HG02678 (cell line): ENCODE measurements around the gene CHRND.
A peak's percentile ranks its signal among the peaks of the same experiment; 100 is the strongest.

ENCODE experiments used
- ATAC-seq: cut with Tn5 transposase; IDR thresholded peaks from one replicate; pipeline ENCODE4 v1.9.1; 2021; ENCODE audit warnings: mild to moderate bottlenecking, moderate library complexity; ENCODE audit not compliant: unreplicated experiment

Gene CHRND

GRCh38 chr2:232541195-232541960 lies 15.4 kb downstream of the CHRND start:
- no peak for ATAC-seq

GRCh38 chr2:232541961-232542714 lies 16.2 kb downstream of the CHRND start:
- no peak for ATAC-seq

- ATAC-seq = no peak
Observed at GRCh38 chr2:232542715-232543467, 16.9 kb downstream of the CHRND start.

GRCh38 chr2:232543491-232543890 lies 17.5 kb downstream of the CHRND start:
- no peak for ATAC-seq

- no peak for ATAC-seq
Observed at GRCh38 chr2:232543928-232544631, 18.1 kb downstream of the CHRND start.

- no peak for ATAC-seq
Observed at GRCh38 chr2:232544674-232545073, 18.7 kb downstream of the CHRND start.

- no peak for ATAC-seq
Observed at GRCh38 chr2:232545511-232546375, 19.8 kb downstream of the CHRND start.

GRCh38 chr2:232547991-232548390 lies 22.0 kb downstream of the CHRND start:
- ATAC-seq = no peak

GRCh38 chr2:232549655-232550353 lies 23.8 kb downstream of the CHRND start:
- no peak for ATAC-seq

GRCh38 chr2:232550354-232551249 lies 24.6 kb downstream of the CHRND start, which contains the start of the genes EIF4E2 and TIGD1:
EIF4E2 (plus strand) TSS chr2:232550689; CDS start chr2:232550725, 36 bp downstream.
TIGD1 (minus strand) TSS chr2:232550557; CDS start chr2:232549882, 675 bp downstream.
- ATAC-seq = peak; percentile 93

- ATAC-seq = no peak
Observed at GRCh38 chr2:232551250-232551638, 25.3 kb downstream of the CHRND start.

- no peak for ATAC-seq
Observed at GRCh38 chr2:232551776-232552175, 25.8 kb downstream of the CHRND start.

- no peak for ATAC-seq
Observed at GRCh38 chr2:232556426-232556825, 30.5 kb downstream of the CHRND start.

- no peak for ATAC-seq
Observed at GRCh38 chr2:232562515-232563151, 36.7 kb downstream of the CHRND start.

GRCh38 chr2:232563580-232563979 lies 37.6 kb downstream of the CHRND start:
- ATAC-seq = no peak

- ATAC-seq = no peak
Observed at GRCh38 chr2:232567721-232568120, 41.8 kb downstream of the CHRND start.

- no peak for ATAC-seq
Observed at GRCh38 chr2:232568161-232568560, 42.2 kb downstream of the CHRND start.

GRCh38 chr2:232569541-232569940 lies 43.6 kb downstream of the CHRND start:
- ATAC-seq = no peak
